Glomerular endothelial cell (primary cell): Measurements from ENCODE around the gene FXR1. TPM values are rescaled to one million over a fixed set of nuclear protein-coding genes. Genes with fewer than 3 reads are reported as not detected.
"Not testable (repeated sequence)": the region's sequence is repeated elsewhere in the genome, so short reads cannot be mapped to it uniquely, and the experiment has no call there.

Source experiments
- DNase-seq: peaks from one replicate; pipeline ENCODE4 v3.0.0-alpha.2; 2011; ENCODE audit warnings: low read depth, low spot score; ENCODE audit errors: extremely low read depth
- total RNA-seq: library from RNA; depleted of rRNA; stranded (reverse); fragments of >200 nt; gene quantifications from 2 replicates; pipeline ENCODE4 v1.2.3, GENCODE V29; 2015

Gene FXR1
- total RNA-seq, 1 donor from 2014 or later = 158 TPM

- DNase-seq = not testable (repeated sequence)
These were observed 91.0 kb downstream of the FXR1 start for GRCh38 chr3:181003469-181003868.

- no peak for DNase-seq
These were observed 94.1 kb downstream of the FXR1 start for GRCh38 chr3:181006541-181006940.

GRCh38 chr3:181007262-181007661 lies 94.8 kb downstream of the FXR1 start:
- DNase-seq = no peak

- no peak for DNase-seq
These were observed 96.3 kb downstream of the FXR1 start for GRCh38 chr3:181008796-181009195.

- no peak for DNase-seq
These were observed 96.8 kb downstream of the FXR1 start for GRCh38 chr3:181009225-181009624.

- DNase-seq = no peak
These were observed 105.2 kb downstream of the FXR1 start for GRCh38 chr3:181017690-181018089.

GRCh38 chr3:181025204-181025603 lies 112.7 kb downstream of the FXR1 start:
- no peak for DNase-seq

- no peak for DNase-seq
These were observed 118.5 kb downstream of the FXR1 start for GRCh38 chr3:181030948-181031347.

Other genes with a start within 250 kb of the FXR1 start
- gene CCDC39, start 233.2 kb upstream of the FXR1 start, total RNA-seq = 0.06 TPM in 1 of 2 replicates, not detected in the other
- gene DNAJC19, start 77.1 kb downstream of the FXR1 start, total RNA-seq = 17.4 and 29.8 TPM in 2 replicates